KG1 (cell line): ENCODE results near the gene MPDZ.

Experiments
- DNase-seq: peaks from one replicate; lab custom pipeline; 2025; lab: John Stamatoyannopoulos, UW

Gene MPDZ

GRCh38 chr9:13279284-13280141, at the start of gene MPDZ:
TSS of gene MPDZ (minus strand) at chr9:13279692. CDS start at chr9:13250315, 29,377 bp downstream.
- no peak for DNase-seq

- DNase-seq, result no peak
Observed at GRCh38 chr9:13324988-13325387, 45.5 kb upstream of the MPDZ start.

GRCh38 chr9:13322828-13323550, 43.5 kb upstream of the MPDZ start:
- DNase-seq, result no peak

- no peak for DNase-seq
Observed at GRCh38 chr9:13318027-13318426, 38.5 kb upstream of the MPDZ start.

- DNase-seq, result no peak
Observed at GRCh38 chr9:13296972-13297371, 17.5 kb upstream of the MPDZ start.

GRCh38 chr9:13295556-13295955, 16.1 kb upstream of the MPDZ start:
- DNase-seq, result no peak

- DNase-seq, result no peak
Observed at GRCh38 chr9:13292782-13293181, 13.3 kb upstream of the MPDZ start.

- no peak for DNase-seq
Observed at GRCh38 chr9:13292158-13292557, 12.7 kb upstream of the MPDZ start.

GRCh38 chr9:13291718-13292117, 12.2 kb upstream of the MPDZ start:
- no peak for DNase-seq

GRCh38 chr9:13284011-13284410, 4.5 kb upstream of the MPDZ start:
- DNase-seq, result no peak

- no peak for DNase-seq
Observed at GRCh38 chr9:13282998-13283397, 3.5 kb upstream of the MPDZ start.

GRCh38 chr9:13281356-13282016, 2.0 kb upstream of the MPDZ start:
- no peak for DNase-seq

GRCh38 chr9:13278368-13279246, 885 bp downstream of the MPDZ start:
- DNase-seq, result no peak

GRCh38 chr9:13278023-13278367, 1.5 kb downstream of the MPDZ start:
- DNase-seq, result no peak

GRCh38 chr9:13274886-13275641, 4.4 kb downstream of the MPDZ start:
- DNase-seq, result no peak

- DNase-seq, result no peak
Observed at GRCh38 chr9:13270734-13271133, 8.8 kb downstream of the MPDZ start.

- DNase-seq, result no peak
Observed at GRCh38 chr9:13269589-13270452, 9.7 kb downstream of the MPDZ start.

GRCh38 chr9:13268469-13268868, 11.0 kb downstream of the MPDZ start:
- DNase-seq, result no peak

- no peak for DNase-seq
Observed at GRCh38 chr9:13267743-13268142, 11.7 kb downstream of the MPDZ start.

GRCh38 chr9:13266167-13266566, 13.3 kb downstream of the MPDZ start:
- no peak for DNase-seq
